ACC112 (cell line): ENCODE measurements around the gene TGDS.
"Not testable (repeated sequence)": the region's sequence is repeated elsewhere in the genome, so short reads cannot be mapped to it uniquely, and the experiment has no call there.

Source experiments
- H2AFZ ChIP-seq: fragments of 200-600 bp; sonication (generic); one replicate; pipeline ENCODE4 v1.6.0; 2017; ENCODE audit warnings: antibody characterized with exemption, low read length; ENCODE audit not compliant: unreplicated experiment
- H3K27ac ChIP-seq: fragments of 200-600 bp; sonication (generic); 2 replicates; pipeline ENCODE4 v1.5.1; 2014; ENCODE audit warnings: low read depth, mild to moderate bottlenecking, antibody characterized with exemption, low read length, moderate library complexity
- H3K27me3 ChIP-seq: fragments of 200-600 bp; sonication (generic); 2 replicates; pipeline ENCODE4 v1.6.1; 2014; ENCODE audit warnings: mild to moderate bottlenecking, antibody characterized with exemption, low read length, moderate library complexity, mixed read lengths; ENCODE audit not compliant: insufficient read depth
- H3K36me3 ChIP-seq: fragments of 200-600 bp; sonication (generic); 2 replicates; pipeline ENCODE4 v1.6.1; 2016; ENCODE audit warnings: mild to moderate bottlenecking, antibody characterized with exemption, low read length, moderate library complexity, mixed read lengths; ENCODE audit not compliant: insufficient read depth
- H3K4me1 ChIP-seq: fragments of 200-600 bp; sonication (generic); one replicate; pipeline ENCODE4 v1.6.1; 2016; ENCODE audit warnings: low read length, mixed read lengths; ENCODE audit not compliant: insufficient read depth, unreplicated experiment, control insufficient read depth
- H3K4me3 ChIP-seq: fragments of 200-600 bp; sonication (generic); 2 replicates; pipeline ENCODE4 v1.5.1; 2014; ENCODE audit warnings: mild to moderate bottlenecking, low read depth, low read length
- H3K79me2 ChIP-seq: fragments of 200-600 bp; sonication (generic); one replicate; pipeline ENCODE4 v1.6.0; 2016; ENCODE audit warnings: low read length; ENCODE audit not compliant: control insufficient read depth, unreplicated experiment, insufficient read depth

TGDS gene

DNA sequence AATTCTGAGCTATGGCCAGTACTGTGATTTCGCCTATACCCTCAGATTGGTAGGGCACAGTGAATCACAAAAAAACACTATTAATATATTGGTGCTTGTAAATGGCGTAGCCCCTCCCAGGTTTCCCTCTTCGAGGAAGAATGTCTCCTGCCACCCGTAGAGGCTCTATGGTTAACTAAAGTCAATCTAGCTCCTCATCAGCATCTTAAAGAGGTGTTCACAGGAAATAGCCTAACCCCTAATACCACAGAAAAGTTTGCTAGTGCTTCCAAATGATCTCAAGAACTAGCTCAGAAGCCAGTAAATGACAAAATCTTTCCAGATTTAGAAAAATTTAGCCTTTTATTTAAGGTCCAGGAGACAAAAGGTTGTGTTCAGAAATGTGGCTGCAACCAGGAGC lies 60.2 kb downstream of the TGDS start:
- H2AFZ ChIP-seq, result no peak overlapping the region
- H3K79me2 ChIP-seq, result no peaks in the 10 kb centered on the region
- H3K36me3 ChIP-seq, result no peaks in the 10 kb centered on the region
- peaks cover 51% of the 10 kb centered on the region for H3K27me3 ChIP-seq
- no peak overlapping the region for H3K27ac ChIP-seq
- H3K4me1 ChIP-seq, result no peaks in the 10 kb centered on the region
- H3K4me3 ChIP-seq, result no peak overlapping the region

DNA sequence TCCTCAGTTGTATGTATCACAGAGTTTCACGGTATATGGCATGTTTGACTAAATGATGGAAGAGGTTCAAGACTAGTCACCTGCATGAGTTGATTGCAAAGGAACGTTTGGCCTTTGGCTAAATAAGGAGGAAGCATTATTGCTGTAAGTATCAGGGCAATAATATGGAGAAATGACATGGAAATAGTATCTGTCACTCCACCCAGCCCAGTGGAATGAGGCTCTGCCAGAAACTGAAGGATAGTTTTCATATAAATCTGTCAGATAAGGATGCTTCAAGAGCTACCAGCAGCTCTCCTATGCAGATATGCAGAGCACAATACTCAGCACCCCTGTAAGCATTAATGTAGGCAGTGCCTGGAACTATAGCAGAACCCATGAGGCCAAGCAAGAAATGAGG lies 60.7 kb downstream of the TGDS start:
- H3K27ac ChIP-seq, result no peak overlapping the region
- H3K4me1 ChIP-seq, result no peaks in the 10 kb centered on the region
- no peaks in the 10 kb centered on the region for H3K79me2 ChIP-seq
- H3K27me3 ChIP-seq, result peaks cover 46% of the 10 kb centered on the region
- H3K4me3 ChIP-seq, result no peak overlapping the region
- no peak overlapping the region for H2AFZ ChIP-seq
- no peaks in the 10 kb centered on the region for H3K36me3 ChIP-seq

DNA sequence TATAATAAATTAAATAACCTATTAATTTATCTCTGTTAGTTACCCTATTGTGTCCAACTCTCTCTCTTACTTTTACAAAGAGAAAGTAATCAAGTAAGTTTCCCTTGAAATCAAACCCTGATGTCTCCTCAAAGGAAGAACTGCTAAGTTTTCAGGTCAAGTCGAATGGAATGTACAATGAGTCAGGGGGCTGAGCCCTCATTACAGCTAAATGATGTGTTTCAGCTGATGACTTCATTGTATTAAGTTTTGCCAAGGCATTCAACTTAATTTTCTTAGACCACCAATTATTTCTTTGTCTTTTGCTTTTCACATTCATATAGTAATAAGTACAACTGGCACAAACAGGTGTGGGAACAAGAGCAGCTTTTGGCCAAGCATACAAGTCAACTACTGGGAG lies 61.8 kb downstream of the TGDS start:
- no peak overlapping the region for H3K27ac ChIP-seq

DNA sequence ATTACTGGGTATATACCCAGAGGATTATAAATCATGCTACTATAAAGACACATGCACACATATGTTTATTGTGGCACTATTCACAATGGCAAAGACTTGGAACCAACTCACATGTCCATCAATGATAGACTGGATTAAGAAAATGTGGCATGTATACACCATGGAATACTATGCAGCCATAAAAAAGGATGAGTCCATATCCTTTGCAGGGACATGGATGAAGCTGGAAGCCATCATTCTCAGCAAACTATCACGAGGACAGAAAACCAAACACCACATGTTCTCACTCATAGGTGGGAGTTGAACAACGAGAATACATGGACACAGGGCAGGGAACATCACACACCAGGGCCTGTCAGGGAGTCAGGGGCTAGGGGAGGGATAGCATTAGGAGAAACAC lies 63.7 kb downstream of the TGDS start:
- peaks cover 19% of the 10 kb centered on the region for H3K27me3 ChIP-seq
- H3K4me1 ChIP-seq, H2AFZ ChIP-seq, H3K36me3 ChIP-seq, H3K27ac ChIP-seq, H3K4me3 ChIP-seq, H3K79me2 ChIP-seq: not testable (repeated sequence)

More for the DNA sequence above, 61.8 kb downstream of the TGDS start:
- H3K79me2 ChIP-seq, result no peaks in the 10 kb centered on the region
- H3K36me3 ChIP-seq, result no peaks in the 10 kb centered on the region
- H3K4me3 ChIP-seq, result no peak overlapping the region
- H2AFZ ChIP-seq, result no peak overlapping the region
- H3K27me3 ChIP-seq, result peaks cover 35% of the 10 kb centered on the region
- H3K4me1 ChIP-seq, result no peaks in the 10 kb centered on the region

DNA sequence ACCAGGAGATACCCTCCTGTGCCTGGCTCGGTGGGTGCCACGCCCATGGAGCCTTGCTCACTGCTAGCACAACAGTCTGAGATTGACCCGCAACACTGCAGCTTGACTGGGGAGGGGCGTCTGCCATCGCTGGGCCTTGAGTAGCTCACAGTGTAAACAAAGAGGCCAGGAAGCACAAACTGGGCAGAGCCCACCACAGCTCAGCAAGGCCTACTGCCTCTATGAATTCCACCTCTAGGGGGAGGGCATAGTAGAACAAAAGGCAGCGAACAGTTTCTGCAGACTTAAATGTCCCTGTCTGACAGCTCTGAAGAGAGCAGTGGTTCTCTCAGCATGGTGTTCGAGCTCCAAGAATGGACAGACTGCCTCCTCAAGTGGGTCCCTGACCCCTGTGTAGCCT lies 69.0 kb downstream of the TGDS start:
- H3K4me1 ChIP-seq, H3K27ac ChIP-seq, H3K4me3 ChIP-seq, H2AFZ ChIP-seq, H3K36me3 ChIP-seq, H3K79me2 ChIP-seq: not testable (repeated sequence)
- H3K27me3 ChIP-seq, result peaks cover 11% of the 10 kb centered on the region; the same call in 1 of the 2 replicates

DNA sequence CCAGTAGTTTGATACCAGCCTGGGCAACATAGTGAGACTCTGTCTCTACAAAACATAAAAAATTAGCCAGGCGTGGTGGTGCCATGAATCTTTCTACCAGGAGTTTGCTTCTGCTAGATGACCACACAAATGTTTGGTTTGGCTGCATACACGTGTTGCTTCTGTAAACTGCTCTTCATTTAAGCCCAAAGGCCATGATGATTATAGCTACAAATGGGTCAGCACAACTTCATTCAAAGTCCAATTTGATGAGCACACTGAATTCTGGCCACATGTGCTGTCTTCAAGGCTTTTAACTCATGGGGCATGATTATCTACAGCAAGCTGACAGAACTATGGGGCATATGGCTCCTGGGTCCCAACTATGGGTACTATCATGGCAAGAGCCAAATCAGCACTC lies 70.2 kb downstream of the TGDS start:
- Histone ChIP-seq H3K4me1 (no peaks in the 10 kb centered on the region), H3K27ac (no peak overlapping the region), H3K79me2 (no peaks in the 10 kb centered on the region), H3K27me3 (peaks cover 15% of the 10 kb centered on the region; the same call in 1 of the 2 replicates), H3K4me3 (no peak overlapping the region), H3K36me3 (no peaks in the 10 kb centered on the region), H2AFZ (no peak overlapping the region)

DNA sequence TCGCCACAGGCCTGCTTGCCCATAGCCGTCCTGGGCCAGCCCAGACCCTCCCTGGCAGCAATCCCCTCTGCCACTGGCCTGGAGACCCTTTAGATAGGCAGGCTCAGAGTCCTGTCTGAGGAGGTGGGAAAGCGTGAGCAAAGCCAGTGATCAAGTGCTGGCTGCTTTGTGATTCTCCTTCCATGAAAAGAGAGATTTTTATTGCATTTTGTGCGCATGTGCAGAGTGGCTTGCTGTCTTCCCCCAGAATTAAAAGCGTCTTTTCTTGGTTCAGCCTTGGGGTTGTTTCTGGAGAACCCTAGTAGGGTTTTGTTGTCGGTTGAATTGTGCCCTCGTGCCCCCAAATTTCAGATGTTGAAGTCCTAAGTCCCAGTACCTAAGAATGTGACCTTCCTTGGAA lies 71.5 kb downstream of the TGDS start:
- no peak overlapping the region for H2AFZ ChIP-seq
- H3K27me3 ChIP-seq, result peaks cover 26% of the 10 kb centered on the region
- no peak overlapping the region for H3K4me3 ChIP-seq
- no peaks in the 10 kb centered on the region for H3K79me2 ChIP-seq
- no peaks in the 10 kb centered on the region for H3K36me3 ChIP-seq
- H3K27ac ChIP-seq, result no peak overlapping the region
- H3K4me1 ChIP-seq, result no peaks in the 10 kb centered on the region
